Astrocyte (in vitro differentiated cells and primary cell): Measurements from ENCODE around the gene TOMM7.

Experiments used
- EZH2 ChIP-seq: IDR thresholded peaks from 2 replicates; pipeline ENCODE4 v1.6.1; 2012; ENCODE audit warnings: mild to moderate bottlenecking, low read length, inconsistent platforms; ENCODE audit not compliant: insufficient read depth
- TF ChIP-seq, protein P1 (sequence below): IDR thresholded peaks from 2 replicates; pipeline ENCODE4 v1.5.1; 2011; ENCODE audit warnings: low read depth, mild to moderate bottlenecking, inconsistent platforms, low read length, moderate library complexity; ENCODE audit not compliant: insufficient read depth

DNA sequence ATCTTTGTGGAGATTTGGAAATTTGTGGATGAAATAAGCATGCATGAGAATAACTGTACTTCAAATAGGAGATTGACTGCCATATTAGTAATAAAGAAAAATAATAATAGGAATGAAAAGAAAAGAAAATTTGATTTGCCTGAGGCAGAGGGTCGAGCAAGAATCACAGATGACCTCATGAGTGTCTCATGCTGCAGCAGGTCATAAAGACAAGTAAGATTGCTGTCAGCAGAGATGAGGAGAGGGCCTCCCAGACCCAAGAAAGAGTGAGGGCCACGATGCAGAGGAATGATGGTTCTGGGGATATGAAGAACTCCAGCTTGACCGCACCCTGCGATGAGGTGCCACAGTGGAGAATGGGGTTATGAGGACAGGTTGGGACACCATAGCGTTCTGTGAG is 39.2 kb downstream of the TOMM7 start:
- TF ChIP-seq, protein P1, sequence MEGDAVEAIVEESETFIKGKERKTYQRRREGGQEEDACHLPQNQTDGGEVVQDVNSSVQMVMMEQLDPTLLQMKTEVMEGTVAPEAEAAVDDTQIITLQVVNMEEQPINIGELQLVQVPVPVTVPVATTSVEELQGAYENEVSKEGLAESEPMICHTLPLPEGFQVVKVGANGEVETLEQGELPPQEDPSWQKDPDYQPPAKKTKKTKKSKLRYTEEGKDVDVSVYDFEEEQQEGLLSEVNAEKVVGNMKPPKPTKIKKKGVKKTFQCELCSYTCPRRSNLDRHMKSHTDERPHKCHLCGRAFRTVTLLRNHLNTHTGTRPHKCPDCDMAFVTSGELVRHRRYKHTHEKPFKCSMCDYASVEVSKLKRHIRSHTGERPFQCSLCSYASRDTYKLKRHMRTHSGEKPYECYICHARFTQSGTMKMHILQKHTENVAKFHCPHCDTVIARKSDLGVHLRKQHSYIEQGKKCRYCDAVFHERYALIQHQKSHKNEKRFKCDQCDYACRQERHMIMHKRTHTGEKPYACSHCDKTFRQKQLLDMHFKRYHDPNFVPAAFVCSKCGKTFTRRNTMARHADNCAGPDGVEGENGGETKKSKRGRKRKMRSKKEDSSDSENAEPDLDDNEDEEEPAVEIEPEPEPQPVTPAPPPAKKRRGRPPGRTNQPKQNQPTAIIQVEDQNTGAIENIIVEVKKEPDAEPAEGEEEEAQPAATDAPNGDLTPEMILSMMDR, result no peak
- no peak for TF ChIP-seq EZH2
